H1 (cell line): Measurements from ENCODE around the gene ZGRF1. TPM values are rescaled to one million over a fixed set of nuclear protein-coding genes. Genes with fewer than 3 reads are reported as not detected.
"Not testable (repeated sequence)": the region's sequence is repeated elsewhere in the genome, so short reads cannot be mapped to it uniquely, and the experiment has no call there.

Source experiments
- CTCF ChIA-PET: fragments of 300-600 bp; sonication (Branson Sonifier 250); formaldehyde crosslinking; loops from one replicate; lab custom pipeline; 2021; ENCODE audit not compliant: partially characterized antibody; lab: Charles Lee
- POLR2A ChIA-PET: fragments of 300-600 bp; sonication (Branson Sonifier 250); formaldehyde crosslinking; loops from one replicate; lab custom pipeline; 2021; ENCODE audit warnings: inconsistent platforms; ENCODE audit not compliant: partially characterized antibody; lab: Charles Lee
- DNase-seq, 2 experiments: peaks; one replicate each; pipeline versions ENCODE4 v3.0.0 to v3.0.0-alpha.2; 2010 to 2022; ENCODE audit warnings: low spot score in 2 of 2, low read depth in 1 of 2, mixed read lengths in 1 of 2
- FAIRE-seq: peaks from 2 replicates; lab custom pipeline; 2011; peaks lifted over from hg19 to GRCh38; lab: Jason Lieb, UNC
- H2AFZ ChIP-seq: 2 replicates; pipeline ENCODE4 v1.8.1; 2012; ENCODE audit warnings: low read length, inconsistent platforms
- H2AK5ac ChIP-seq: 2 replicates; pipeline ENCODE4 v1.6.1; 2013; ENCODE audit warnings: low read depth, low read length
- H2BK120ac ChIP-seq: replicated peaks from 2 replicates; pipeline ENCODE3; 2013; ENCODE audit warnings: low read depth, low read length, inconsistent platforms
- H2BK12ac ChIP-seq: 2 replicates; pipeline ENCODE4 v1.6.1; 2013; ENCODE audit warnings: low read depth, low read length
- H2BK15ac ChIP-seq: 2 replicates; pipeline ENCODE4 v1.6.1; 2013; ENCODE audit warnings: low read length
- H2BK20ac ChIP-seq: 2 replicates; pipeline ENCODE4 v1.6.1; 2013; ENCODE audit warnings: low read length
- H2BK5ac ChIP-seq: 2 replicates; pipeline ENCODE4 v1.6.1; 2013; ENCODE audit warnings: low read depth, low read length
- H3K14ac ChIP-seq: 2 replicates; pipeline ENCODE4 v1.6.1; 2013; ENCODE audit warnings: inconsistent platforms; ENCODE audit not compliant: insufficient read length
- H3K18ac ChIP-seq: 2 replicates; pipeline ENCODE4 v1.6.1; 2013; ENCODE audit warnings: low read length; ENCODE audit errors: extremely low read depth
- H3K23ac ChIP-seq: 2 replicates; pipeline ENCODE4 v1.6.1; 2013; ENCODE audit warnings: inconsistent platforms; ENCODE audit not compliant: insufficient read length
- H3K23me2 ChIP-seq: 2 replicates; pipeline ENCODE4 v1.6.1; 2013; ENCODE audit warnings: low read depth, low read length
- H3K27ac ChIP-seq: 2 replicates; pipeline ENCODE4 v1.6.1; 2011; ENCODE audit warnings: low read depth, low read length, inconsistent platforms
- H3K27me3 ChIP-seq, 4 experiments: replicated peaks in 1 of 4; 1 replicate in 1 of 4; 2 replicates in 3 of 4; pipeline versions ENCODE4 v1.6.1 to v1.8.1; 2011 to 2013; ENCODE audit warnings: low read length in 3 of 4, mild to moderate bottlenecking in 3 of 4, inconsistent platforms in 2 of 4, mixed read lengths in 2 of 4, moderate library complexity in 1 of 4; ENCODE audit not compliant: control insufficient read depth in 3 of 4, insufficient read depth in 3 of 4; ENCODE audit errors: extremely low read depth in 1 of 4
- H3K36me3 ChIP-seq, 4 experiments: 2 replicates each; pipeline versions ENCODE4 v1.6.1 to v1.8.1; 2011 to 2013; ENCODE audit warnings: mild to moderate bottlenecking in 4 of 4, low read length in 3 of 4, moderate library complexity in 2 of 4, control low read depth in 1 of 4, inconsistent platforms in 1 of 4; ENCODE audit not compliant: insufficient read depth in 4 of 4, control insufficient read depth in 2 of 4
- H3K4ac ChIP-seq: replicated peaks from 2 replicates; pipeline ENCODE3; 2013; ENCODE audit warnings: low read length, low read depth, mixed read lengths, inconsistent platforms; ENCODE audit not compliant: insufficient read length
- H3K4me1 ChIP-seq, 4 experiments: replicated peaks in 1 of 4; 1 replicate in 1 of 4; 2 replicates in 3 of 4; pipeline versions ENCODE4 v1.6.1 to v1.8.1; 2011 to 2013; ENCODE audit warnings: low read length in 3 of 4, inconsistent platforms in 2 of 4, mixed read lengths in 1 of 4; ENCODE audit not compliant: insufficient read depth in 4 of 4, control insufficient read depth in 3 of 4
- H3K4me2 ChIP-seq, 2 experiments: 2 replicates each; pipeline versions ENCODE4 v1.6.1 to v1.8.1; 2011 to 2013; ENCODE audit warnings: low read depth in 2 of 2, low read length in 2 of 2, control low read depth in 1 of 2, inconsistent platforms in 1 of 2, mild to moderate bottlenecking in 1 of 2; ENCODE audit not compliant: insufficient read depth in 1 of 2
- H3K4me3 ChIP-seq, 4 experiments: fragments of 200-600, 300-600 bp in 1 of 4; sonication (generic), shearing (Covaris generic), sonication (Bioruptor Twin) in 1 of 4; 2 replicates each; pipeline versions ENCODE4 v1.5.1 to v1.8.1; 2011 to 2016; ENCODE audit warnings: low read length in 4 of 4, low read depth in 3 of 4, control low read depth in 2 of 4, inconsistent platforms in 2 of 4, mild to moderate bottlenecking in 2 of 4, mixed read lengths in 1 of 4, moderate library complexity in 1 of 4; ENCODE audit not compliant: insufficient read depth in 2 of 4; ENCODE audit errors: extremely low read depth in 1 of 4
- H3K56ac ChIP-seq: replicated peaks from 2 replicates; pipeline ENCODE3; 2013; ENCODE audit warnings: low read depth, mild to moderate bottlenecking, mixed read lengths, low read length, inconsistent platforms; ENCODE audit not compliant: insufficient read length
- H3K79me1 ChIP-seq: 2 replicates; pipeline ENCODE4 v1.6.1; 2013; ENCODE audit warnings: low read depth, low read length, control low read depth
- H3K79me2 ChIP-seq, 2 experiments: 2 replicates each; pipeline versions ENCODE4 v1.6.1 to v1.8.1; 2012 to 2013; ENCODE audit warnings: low read length in 2 of 2, mild to moderate bottlenecking in 2 of 2, inconsistent platforms in 1 of 2; ENCODE audit not compliant: insufficient read depth in 2 of 2, control insufficient read depth in 1 of 2
- H3K9ac ChIP-seq, 4 experiments: replicated peaks in 1 of 4; 1 replicate in 1 of 4; 2 replicates in 3 of 4; pipeline versions ENCODE4 v1.6.1 to v1.8.1; 2011 to 2013; ENCODE audit warnings: low read depth in 3 of 4, low read length in 3 of 4, control low read depth in 2 of 4, mild to moderate bottlenecking in 2 of 4, moderate library complexity in 2 of 4, inconsistent platforms in 1 of 4; ENCODE audit errors: extremely low read depth in 1 of 4
- H3K9me3 ChIP-seq, 2 experiments: 2 replicates each; pipeline versions ENCODE4 v1.6.1 to v1.8.1; 2012 to 2013; ENCODE audit warnings: mild to moderate bottlenecking in 2 of 2, moderate library complexity in 2 of 2, control low read depth in 1 of 2, inconsistent platforms in 1 of 2, low read depth in 1 of 2, low read length in 1 of 2, mixed read lengths in 1 of 2; ENCODE audit not compliant: insufficient read depth in 2 of 2
- H4K20me1 ChIP-seq, 2 experiments: replicated peaks in 1 of 2; 2 replicates each; pipeline versions ENCODE3 to v1.8.1; 2011 to 2013; ENCODE audit warnings: inconsistent platforms in 2 of 2, low read length in 2 of 2, mild to moderate bottlenecking in 1 of 2; ENCODE audit not compliant: insufficient read depth in 2 of 2, control insufficient read depth in 1 of 2
- H4K5ac ChIP-seq: 2 replicates; pipeline ENCODE4 v1.6.1; 2013; ENCODE audit warnings: low read length, low read depth, mixed read lengths, inconsistent platforms; ENCODE audit not compliant: insufficient read length
- H4K8ac ChIP-seq: 2 replicates; pipeline ENCODE4 v1.8.0; 2013; ENCODE audit warnings: mild to moderate bottlenecking, moderate library complexity, low read length, inconsistent platforms; ENCODE audit not compliant: insufficient read depth; ENCODE audit errors: extremely low read depth
- H4K91ac ChIP-seq: replicated peaks from 2 replicates; pipeline ENCODE3; 2013; ENCODE audit warnings: low read length, mixed read lengths, inconsistent platforms; ENCODE audit not compliant: insufficient read length
- WGBS, 2 experiments: shearing (Covaris generic) in 1 of 2; methylation state at CpG; one replicate each; pipeline versions ENCODE4 v1.1.6 to v1.1.7; 2013 to 2015; ENCODE audit warnings: low lambda C conversion rate in 2 of 2, mixed read lengths in 2 of 2, inconsistent platforms in 1 of 2, low coverage in 1 of 2, missing lambda C conversion rate in 1 of 2; ENCODE audit not compliant: insufficient replicate concordance in 2 of 2, insufficient coverage in 1 of 2, insufficient read length in 1 of 2; ENCODE audit errors: extremely low coverage in 1 of 2, missing lambda C conversion rate in 1 of 2; 5-methylcytosine and 5-hydroxymethylcytosine counted together
- microRNA counts: library from miRNA; unstranded; fragments of <30 nt; microRNA quantifications from one replicate; lab custom pipeline; 2015
- microRNA-seq, 2 experiments: library from miRNA; unstranded; fragments of <30 nt; microRNA quantifications; one replicate each; pipeline versions ENCODE4 to v1.2.0, GENCODE V29; 2016 to 2020; ENCODE audit warnings: borderline microRNAs expressed in 2 of 2, borderline number of aligned reads in 2 of 2, borderline replicate concordance in 1 of 2
- polyA plus RNA-seq, 7 experiments: library from polyadenylated mRNA; depleted of rRNA in 3 of 7; stranded (reverse) in 5 of 7; unstranded in 2 of 7; fragments of >200 nt in 5 of 7; fragments of 200-250 nt in 2 of 7; gene quantifications; 1 replicate in 5 of 7; 2 replicates in 1 of 7; 4 replicates in 1 of 7; pipeline versions ENCODE4 v1.2.1 to v1.2.3, GENCODE V29; 2011 to 2013; ENCODE audit warnings: missing spikeins in 2 of 7, mixed read lengths in 2 of 7
- small RNA-seq: library from polyadenylated mRNA; stranded (forward); fragments of <200 nt; extraction: miRNeasy Mini kit (QIAGEN cat#:217004); gene quantifications from one replicate; pipeline ENCODE3, GENCODE V24; 2013; ENCODE audit not compliant: insufficient read depth
- total RNA-seq: library from RNA; stranded (reverse); fragmentation: NEBNext Ultra II Directional; extraction: Animal tissue kit (Norgen Biotek cat#: 25700); gene quantifications from 2 replicates; pipeline ENCODE4 v1.2.1, GENCODE V29; 2021

The ZGRF1 gene
- total and polyA plus RNA-seq, 2 of the 8 experiments (the other 6 are each of a cell fraction or from before 2014, with no cell fraction given): 12.0 to 44.6 TPM

DNA sequence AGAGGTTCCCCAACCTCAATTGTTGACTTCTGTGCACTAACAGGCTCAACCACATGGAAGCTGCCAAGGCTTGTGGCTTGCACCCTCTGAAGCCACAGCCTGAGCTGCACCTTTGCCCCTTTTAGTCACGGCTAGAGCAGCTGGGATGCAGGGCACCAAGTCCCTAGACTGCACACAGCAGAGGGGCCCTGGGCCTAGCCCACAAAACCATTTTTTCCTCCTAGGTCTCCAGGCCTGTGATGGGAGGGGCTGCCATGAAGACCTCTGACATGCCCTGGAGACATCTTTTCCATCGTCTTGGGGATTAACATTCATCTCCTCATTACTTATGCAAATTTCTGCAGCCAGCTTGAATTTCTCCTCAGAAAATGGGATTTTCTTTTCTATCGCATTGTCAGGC, 145.9 kb downstream of the ZGRF1 start:
- H2AK5ac ChIP-seq, H4K5ac ChIP-seq, H2BK12ac ChIP-seq, CTCF ChIA-PET, H2AFZ ChIP-seq, H2BK5ac ChIP-seq, H3K79me2 ChIP-seq, H4K91ac ChIP-seq, H3K36me3 ChIP-seq, H3K4me3 ChIP-seq, H3K4me1 ChIP-seq, H3K27ac ChIP-seq, H3K56ac ChIP-seq, H2BK20ac ChIP-seq, H3K79me1 ChIP-seq, H4K8ac ChIP-seq, DNase-seq, FAIRE-seq, H3K27me3 ChIP-seq, H3K23me2 ChIP-seq, H3K14ac ChIP-seq, H2BK15ac ChIP-seq, H3K4me2 ChIP-seq, H3K23ac ChIP-seq, H3K4ac ChIP-seq, H3K18ac ChIP-seq, POLR2A ChIA-PET, H2BK120ac ChIP-seq, H3K9ac ChIP-seq, H4K20me1 ChIP-seq: not testable (repeated sequence)
- 92% methylated on average over 3 of the region's 3 CpGs; no CpG with 5 or more reads in 1 of the 2 experiments for WGBS, 2 experiments
- H3K9me3 ChIP-seq: peaks cover 11 to 19% of the 10 kb centered on the region in 2 experiments

MicroRNAs within 50 kb of the gene (microRNA counts, 767-probe panel; counts per million panel counts)
- microRNA hsa-miR-302a-3p (lab: Ali Mortazavi, UCI) (14,120 counts per million, percentile 100 among the panel's probes with 10 or more counts), microRNA hsa-miR-302b-3p (lab: Ali Mortazavi, UCI) (16,092 counts per million, percentile 100 among the panel's probes with 10 or more counts), microRNA hsa-miR-302c-3p (lab: Ali Mortazavi, UCI) (12,401 counts per million, percentile 99 among the panel's probes with 10 or more counts), microRNA hsa-miR-302d-3p (lab: Ali Mortazavi, UCI) (14,198 counts per million, percentile 100 among the panel's probes with 10 or more counts), microRNA hsa-miR-367-3p (lab: Ali Mortazavi, UCI) (13,261 counts per million, percentile 100 among the panel's probes with 10 or more counts)

Small RNAs within 50 kb of the gene (microRNA-seq; reads per million reads assigned to microRNA genes)
- gene MIR302A (307,396 to 386,796 reads per million in 2 experiments), gene MIR302B (268,411 to 340,548 reads per million in 2 experiments), gene MIR302C (68,657 to 107,538 reads per million in 2 experiments), gene MIR302D (193,699 to 207,835 reads per million in 2 experiments), gene MIR367 (302 to 977 reads per million in 2 experiments)

Small RNAs within 50 kb of the gene (small RNA-seq; reads per million reads assigned to genes)
- gene MIR302A (185,406 reads per million, percentile 100 among the genes with 10 or more reads in this experiment), gene MIR302C (28,914 reads per million, percentile 100 among the genes with 10 or more reads in this experiment), gene MIR302D (81,970 reads per million, percentile 100 among the genes with 10 or more reads in this experiment), gene MIR367 (1,801 reads per million, percentile 99 among the genes with 10 or more reads in this experiment)

Other genes starting within 250 kb of the ZGRF1 start
- not detected in 2 replicates for gene NEUROG2, start 120.7 kb downstream of the ZGRF1 start, total RNA-seq
- 0.03 TPM in 1 of 2 replicates, not detected in the other for gene NEUROG2, start 120.7 kb downstream of the ZGRF1 start, polyA plus RNA-seq (2011; rRNA removed)
- gene LARP7, start 234 bp upstream of the ZGRF1 start, total RNA-seq: 38.3 and 40.1 TPM in 2 replicates
- gene LARP7, start 234 bp upstream of the ZGRF1 start, polyA plus RNA-seq (2011; rRNA removed): 4.1 and 9.3 TPM in 2 replicates